GM18507 (cell line): ENCODE results near the gene MDFIC.

Source experiments
- DNase-seq: peaks from one replicate; pipeline ENCODE4 v3.0.0; 2011; ENCODE audit warnings: low read depth; ENCODE audit not compliant: insufficient read length; ENCODE audit errors: extremely low spot score
- FAIRE-seq: peaks from 2 replicates; lab custom pipeline; 2011; peaks lifted over from hg19 to GRCh38; lab: Jason Lieb, UNC

The MDFIC gene

GRCh38 chr7:114943953-114944744, 22.3 kb downstream of the MDFIC start:
- no peak for FAIRE-seq
- no peak for DNase-seq

DNA sequence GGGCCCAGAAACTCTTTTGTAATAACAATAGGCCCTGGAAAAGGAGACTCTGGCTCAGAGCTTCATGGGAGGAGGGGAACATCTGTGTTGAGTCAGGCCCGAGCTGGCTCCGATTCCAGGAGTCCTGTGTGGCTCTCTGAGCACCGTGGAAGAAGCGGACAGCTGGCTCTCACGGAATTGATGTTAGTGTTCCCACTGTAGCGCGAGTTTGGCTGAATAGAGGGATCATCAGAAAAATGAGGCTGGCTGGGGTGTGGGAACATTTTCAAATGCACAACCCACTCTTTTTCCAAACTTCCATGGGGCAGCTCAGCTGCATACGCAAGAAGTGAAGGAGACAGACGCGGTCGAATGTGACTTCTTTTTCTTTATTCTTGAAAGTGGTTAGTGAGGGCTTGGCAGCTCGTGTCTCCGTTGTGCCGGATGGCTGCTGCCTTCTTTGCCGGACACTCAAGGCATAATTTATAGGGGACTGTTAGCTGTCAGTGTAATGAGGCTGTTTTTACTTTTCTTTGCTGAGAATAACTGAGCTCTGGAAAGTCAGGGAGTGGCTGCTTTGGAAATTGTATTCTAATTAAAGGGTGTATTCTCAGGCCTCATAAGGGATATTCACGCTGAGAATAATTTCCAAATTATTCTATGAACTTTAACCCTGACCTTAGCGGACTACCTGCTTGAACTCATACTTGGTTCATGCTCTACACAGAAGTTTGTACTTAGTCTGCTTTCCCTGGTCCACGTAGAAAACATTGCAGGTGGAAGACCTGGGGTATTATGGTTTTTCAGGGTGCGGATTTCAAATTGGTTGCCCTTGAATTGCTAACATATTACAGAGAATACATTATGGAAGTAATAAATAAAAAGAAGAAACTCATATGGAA, 23.1 kb downstream of the MDFIC start:
- FAIRE-seq (no peak), DNase-seq (no peak)

DNA sequence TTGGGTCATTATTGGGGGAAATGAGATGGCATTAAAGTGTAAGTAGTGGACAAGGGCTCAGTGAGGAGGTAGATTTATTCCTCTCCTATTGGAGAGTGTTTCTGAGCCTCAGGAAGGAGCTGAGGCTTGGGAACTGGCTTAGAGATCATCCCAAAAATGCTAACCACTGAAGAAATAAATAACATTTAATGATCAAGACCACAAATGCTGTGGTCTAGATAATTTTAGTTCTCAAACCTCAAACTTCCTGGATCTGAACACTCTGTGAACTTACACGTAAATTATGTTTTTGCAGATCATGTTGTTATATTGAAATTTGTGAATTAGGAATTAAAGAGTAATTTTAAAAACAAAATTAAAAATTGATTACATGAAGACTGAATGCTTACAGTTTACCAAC, 27.3 kb downstream of the MDFIC start:
- FAIRE-seq (peak; percentile 18), DNase-seq (no peak)

DNA sequence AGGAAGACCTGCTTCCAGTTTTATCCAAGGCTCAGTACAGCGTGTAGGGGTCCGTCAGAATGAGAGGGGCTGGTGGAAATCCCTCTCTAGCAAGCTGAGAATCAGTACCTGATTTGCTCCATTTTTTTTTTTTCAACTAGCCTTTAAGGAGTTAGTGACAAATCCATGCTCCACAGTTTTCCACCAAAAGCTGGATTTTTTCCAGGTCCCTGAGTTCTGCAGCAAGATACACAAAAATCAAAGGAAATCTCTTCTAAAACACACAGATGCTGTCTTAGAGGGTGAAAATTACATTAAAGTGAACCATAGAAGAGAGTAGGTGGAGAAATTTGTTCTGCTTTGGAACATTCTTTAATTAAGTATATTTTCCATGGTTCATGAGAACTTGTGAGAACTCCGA, 30.4 kb downstream of the MDFIC start:
- DNase-seq (no peak), FAIRE-seq (no peak)

DNA sequence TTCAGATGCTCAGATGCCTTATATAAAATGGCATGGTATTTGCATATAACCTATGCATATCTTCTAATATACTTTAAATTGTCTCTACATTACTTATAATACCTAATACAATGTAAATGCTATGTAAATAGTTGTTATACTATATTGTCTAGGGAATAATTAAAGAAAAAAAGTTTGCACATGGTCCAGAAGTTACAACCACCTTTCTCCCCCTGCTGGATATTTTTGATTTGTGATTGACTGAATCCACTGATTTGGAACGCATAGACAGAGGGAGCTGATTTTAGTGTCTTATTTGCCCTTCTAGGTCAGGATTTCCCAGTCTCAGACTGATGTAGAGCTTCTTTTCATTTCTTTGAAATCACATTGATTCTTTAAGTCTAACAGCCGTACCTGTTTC, 31.8 kb downstream of the MDFIC start:
- FAIRE-seq: no peak

DNA sequence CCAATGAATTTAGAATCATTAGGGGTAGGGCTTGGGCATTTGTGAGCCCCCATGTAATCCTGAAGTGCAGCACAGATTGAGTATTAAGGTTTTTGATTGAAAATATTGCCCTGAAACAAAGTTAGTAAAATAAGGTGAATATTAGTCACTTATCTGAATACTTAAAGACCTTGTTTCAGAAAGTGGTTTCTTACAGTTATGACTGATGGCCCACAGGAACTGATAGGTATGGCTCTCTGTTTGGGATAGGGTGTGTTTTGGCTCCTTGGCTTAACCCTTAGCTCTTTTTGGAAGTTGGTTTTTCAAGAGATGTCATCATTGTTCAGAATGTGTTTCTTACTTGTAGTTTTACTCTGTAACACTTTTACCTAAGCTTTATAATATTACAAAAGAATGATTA, 34.8 kb downstream of the MDFIC start:
- FAIRE-seq: peak; percentile 21

More for the DNA sequence above, 31.8 kb downstream of the MDFIC start:
- DNase-seq: no peak

GRCh38 chr7:114957444-114957843, 35.5 kb downstream of the MDFIC start:
- no peak for DNase-seq
- FAIRE-seq: no peak

More for the DNA sequence above, 34.8 kb downstream of the MDFIC start:
- no peak for DNase-seq

DNA sequence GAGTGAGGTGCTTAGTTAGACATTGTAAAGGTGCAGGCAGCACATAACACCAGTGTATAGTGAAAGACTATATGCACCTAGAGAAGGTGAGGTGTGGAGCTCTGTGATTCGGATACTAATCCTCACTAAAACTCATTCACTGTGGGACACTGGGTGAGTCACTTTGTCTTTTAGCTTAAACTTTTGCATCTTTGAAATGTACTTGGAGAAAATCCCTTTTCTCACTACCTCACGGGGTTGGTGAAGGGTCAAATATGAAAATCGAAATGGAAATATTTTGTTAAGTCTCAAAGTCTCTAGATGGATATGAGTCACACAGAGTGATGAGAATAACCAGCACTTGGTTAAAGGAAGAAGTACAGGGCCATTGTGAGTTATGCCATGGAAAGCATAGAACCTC, 38.0 kb downstream of the MDFIC start:
- DNase-seq (no peak), FAIRE-seq (peak; percentile 76)

- no peak for FAIRE-seq
- no peak for DNase-seq
Measured at GRCh38 chr7:114962441-114962840, 40.5 kb downstream of the MDFIC start.

DNA sequence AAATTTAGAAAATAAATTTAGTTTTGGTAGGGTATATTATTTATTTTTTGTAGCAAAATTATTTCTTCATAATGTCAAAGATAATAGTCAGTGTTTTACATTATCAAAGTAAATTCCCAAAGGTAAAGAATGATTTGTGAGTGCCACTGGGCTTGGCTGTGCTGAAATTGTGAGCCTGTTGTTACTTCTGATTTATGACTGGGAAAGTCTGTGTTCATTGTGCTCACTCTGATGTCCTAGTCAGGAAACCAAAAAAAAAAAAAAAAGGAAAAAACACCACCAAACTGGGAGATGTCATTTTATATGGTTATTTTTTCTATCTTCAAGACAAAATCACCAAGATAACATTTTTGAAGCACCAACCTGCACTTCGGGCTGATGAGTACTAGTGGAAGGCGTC, 44.3 kb downstream of the MDFIC start:
- no peak for DNase-seq

GRCh38 chr7:114969096-114969495, 47.2 kb downstream of the MDFIC start:
- FAIRE-seq: no peak
- no peak for DNase-seq

More for the DNA sequence above, 44.3 kb downstream of the MDFIC start:
- FAIRE-seq: no peak

GRCh38 chr7:114970308-114970707, 48.4 kb downstream of the MDFIC start:
- DNase-seq (no peak), FAIRE-seq (no peak)

- DNase-seq: no peak
- FAIRE-seq: peak; percentile 60
Measured at GRCh38 chr7:114970732-114971131, 48.8 kb downstream of the MDFIC start.

GRCh38 chr7:114972567-114972966, 50.7 kb downstream of the MDFIC start:
- DNase-seq (no peak), FAIRE-seq (peak; percentile 24)

- no peak for DNase-seq
- FAIRE-seq: no peak
Measured at GRCh38 chr7:114973147-114973546, 51.3 kb downstream of the MDFIC start.

- no peak for DNase-seq
- no peak for FAIRE-seq
Measured at GRCh38 chr7:114975401-114975800, 53.5 kb downstream of the MDFIC start.

DNA sequence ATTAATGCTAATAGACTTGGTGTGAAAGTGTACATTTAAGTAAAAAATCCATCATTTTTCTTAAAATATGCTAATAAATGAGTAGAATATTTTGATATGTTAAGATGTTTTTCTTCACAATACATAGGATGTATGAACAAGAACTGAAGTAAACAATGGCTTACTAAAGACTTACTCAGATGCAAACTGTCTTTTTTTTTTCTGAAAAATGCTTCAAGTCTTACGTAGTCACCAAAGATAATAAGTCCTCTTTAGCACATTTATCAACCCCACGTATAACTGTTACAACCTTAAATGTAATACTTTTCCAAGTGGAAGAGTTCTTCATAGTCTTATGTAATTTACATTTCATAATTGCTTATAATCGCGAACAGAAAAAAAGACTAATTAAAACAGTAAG, 54.8 kb downstream of the MDFIC start:
- FAIRE-seq (no peak), DNase-seq (no peak)

GRCh38 chr7:114977277-114977676, 55.4 kb downstream of the MDFIC start:
- DNase-seq (no peak), FAIRE-seq (no peak)

DNA sequence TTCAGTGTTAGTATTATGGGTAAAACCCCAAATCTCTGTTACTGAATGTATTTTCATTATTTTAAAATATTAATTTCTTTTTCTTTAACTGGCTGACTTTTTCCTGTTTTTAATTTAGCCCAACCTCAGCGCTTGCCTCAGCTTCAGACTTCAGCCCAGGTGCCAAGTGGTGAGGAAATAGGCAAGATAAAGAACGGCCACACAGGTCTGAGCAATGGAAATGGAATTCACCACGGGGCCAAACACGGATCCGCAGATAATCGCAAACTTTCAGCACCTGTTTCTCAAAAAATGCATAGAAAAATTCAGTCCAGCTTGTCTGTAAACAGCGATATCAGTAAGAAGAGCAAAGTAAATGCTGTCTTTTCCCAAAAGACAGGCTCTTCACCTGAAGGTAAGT, 57.5 kb downstream of the MDFIC start:
- FAIRE-seq (peak; percentile 46), DNase-seq (no peak)

DNA sequence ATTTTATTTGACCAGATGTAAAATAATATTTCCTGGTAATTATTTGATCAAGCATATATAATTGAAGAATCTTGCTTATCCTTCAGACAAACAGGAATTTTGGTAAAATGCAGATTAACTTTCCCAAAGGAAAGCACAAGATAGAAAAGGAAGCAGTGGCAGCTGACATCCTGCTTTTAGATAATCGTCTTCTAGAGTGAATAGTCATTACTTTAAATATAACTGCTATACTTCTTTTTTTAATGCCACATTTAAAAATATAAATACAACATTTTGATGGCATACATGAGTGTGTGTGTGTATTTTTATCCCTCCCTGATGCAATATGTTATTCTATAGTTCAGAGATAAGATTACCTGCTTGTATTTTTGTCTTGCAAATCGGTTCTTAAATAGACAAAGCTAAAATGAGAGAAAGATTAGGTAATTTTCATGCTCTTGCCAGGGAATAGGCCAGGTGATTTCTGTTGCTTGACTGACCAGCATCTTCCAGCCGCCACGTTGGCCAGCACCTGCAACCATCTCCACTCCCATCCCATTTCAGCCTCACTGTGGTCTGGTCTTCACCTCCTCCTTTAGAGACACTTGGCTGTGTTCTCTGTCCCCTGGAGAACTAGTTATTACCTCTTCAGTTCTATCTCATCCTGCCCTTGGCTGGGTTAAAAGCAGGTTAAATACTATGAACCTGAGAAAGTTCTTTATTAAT, 58.1 kb downstream of the MDFIC start:
- FAIRE-seq (peak; percentile 47), DNase-seq (no peak)
